Right atrium auricular region (tissue), 2 donors: ENCODE data around the gene CUBN. TPM values are rescaled to one million over a fixed set of nuclear protein-coding genes. Genes with fewer than 3 reads are reported as not detected.

Source experiments
- DNase-seq: peaks from one replicate; pipeline ENCODE4 v3.0.0-alpha.2; 2019; ENCODE audit warnings: low spot score
- H3K27ac ChIP-seq, 2 donors: fragments of 200-600 bp; sonication (generic); 1 replicate in 1 of 2; 2 replicates in 1 of 2; pipeline ENCODE4 v1.5.1; 2016 to 2019
- H3K27me3 ChIP-seq, 2 donors: fragments of 200-600 bp; sonication (generic); one replicate each; pipeline versions ENCODE4 v1.5.1 to v1.6.0; 2017 to 2019
- H3K36me3 ChIP-seq: fragments of 200-600 bp; sonication (generic); one replicate; pipeline ENCODE4 v1.5.1; 2016
- H3K4me1 ChIP-seq, 2 donors: fragments of 200-600 bp; sonication (generic); one replicate each; pipeline versions ENCODE4 v1.5.1 to v1.6.0; 2017 to 2019
- H3K4me3 ChIP-seq, 2 donors: fragments of 200-600 bp; sonication (generic); 1 replicate in 1 of 2; 2 replicates in 1 of 2; pipeline ENCODE4 v1.5.1; 2017 to 2019; ENCODE audit warnings: mild to moderate bottlenecking in 1 of 2, moderate library complexity in 1 of 2
- H3K9me3 ChIP-seq, 2 donors: fragments of 200-600 bp; sonication (generic); one replicate each; pipeline ENCODE4 v1.5.1; 2019
- CTCF ChIP-seq, 2 donors: fragments of 200-600 bp; sonication (generic); IDR thresholded peaks; one replicate each; pipeline ENCODE4 v1.5.1; 2019; ENCODE audit warnings: antibody characterized with exemption in 2 of 2
- total RNA-seq, 2 donors: library from RNA; depleted of rRNA; stranded (reverse); fragments of >200 nt; gene quantifications; one replicate each; pipeline ENCODE4 v1.1.0, GENCODE V29; 2016

Gene CUBN
- total RNA-seq, 2 donors from 2014 or later, result 0.15 to 0.94 TPM

- no peaks in the 10 kb centered on the region for H3K36me3 ChIP-seq
- no peaks in the 10 kb centered on the region for H3K27me3 ChIP-seq
- H3K27ac ChIP-seq, result no peak overlapping the region
- DNase-seq, result no peak
- peaks cover 0 to 8% of the 10 kb centered on the region in 2 donors for H3K4me1 ChIP-seq
- no peaks in the 10 kb centered on the region for H3K9me3 ChIP-seq
- no peak overlapping the region for H3K4me3 ChIP-seq
- TF ChIP-seq CTCF (IDR thresholded peaks at IDR 0.05), result no peak
Measured at GRCh38 chr10:17174626-17175025, 45.0 kb upstream of the CUBN start.

GRCh38 chr10:17171141-17171641, 41.6 kb upstream of the CUBN start:
- Histone ChIP-seq H3K27ac (no peak overlapping the region), H3K36me3 (no peaks in the 10 kb centered on the region), H3K9me3 (no peaks in the 10 kb centered on the region), H3K27me3 (no peaks in the 10 kb centered on the region), H3K4me3 (no peak overlapping the region), H3K4me1 (peaks cover 0 to 8% of the 10 kb centered on the region in 2 donors)
- no peak for TF ChIP-seq CTCF (IDR thresholded peaks at IDR 0.05)
- no peak for DNase-seq

GRCh38 chr10:17169803-17170202, 40.2 kb upstream of the CUBN start:
- no peaks in the 10 kb centered on the region for H3K4me1 ChIP-seq
- TF ChIP-seq CTCF (IDR thresholded peaks at IDR 0.05), result no peak
- H3K27me3 ChIP-seq, result no peaks in the 10 kb centered on the region
- no peaks in the 10 kb centered on the region for H3K9me3 ChIP-seq
- no peak overlapping the region for H3K4me3 ChIP-seq
- no peak overlapping the region for H3K27ac ChIP-seq
- H3K36me3 ChIP-seq, result no peaks in the 10 kb centered on the region
- DNase-seq, result no peak

GRCh38 chr10:17166699-17167098, 37.1 kb upstream of the CUBN start:
- Histone ChIP-seq H3K4me3 (no peak overlapping the region), H3K27me3 (no peaks in the 10 kb centered on the region), H3K36me3 (no peaks in the 10 kb centered on the region), H3K9me3 (no peaks in the 10 kb centered on the region), H3K4me1 (no peaks in the 10 kb centered on the region), H3K27ac (no peak overlapping the region)
- no peak for TF ChIP-seq CTCF (IDR thresholded peaks at IDR 0.05)
- no peak for DNase-seq

- DNase-seq, result no peak
- H3K9me3 ChIP-seq, result no peaks in the 10 kb centered on the region
- no peak overlapping the region for H3K4me3 ChIP-seq
- H3K27ac ChIP-seq, result no peak overlapping the region
- H3K4me1 ChIP-seq, result no peaks in the 10 kb centered on the region
- TF ChIP-seq CTCF (IDR thresholded peaks at IDR 0.05), result no peak
- no peaks in the 10 kb centered on the region for H3K27me3 ChIP-seq
- no peaks in the 10 kb centered on the region for H3K36me3 ChIP-seq
Measured at GRCh38 chr10:17162828-17163227, 33.2 kb upstream of the CUBN start.

GRCh38 chr10:17161775-17162174, 32.2 kb upstream of the CUBN start:
- TF ChIP-seq CTCF (IDR thresholded peaks at IDR 0.05), result no peak
- no peaks in the 10 kb centered on the region for H3K36me3 ChIP-seq
- no peaks in the 10 kb centered on the region for H3K27me3 ChIP-seq
- H3K4me3 ChIP-seq, result no peak overlapping the region
- DNase-seq, result no peak
- no peak overlapping the region for H3K27ac ChIP-seq
- no peaks in the 10 kb centered on the region for H3K4me1 ChIP-seq
- no peaks in the 10 kb centered on the region for H3K9me3 ChIP-seq
